GM21825 (cell line): ENCODE results near the gene SCAMP2.

Experiments
- ATAC-seq: cut with Tn5 transposase; IDR thresholded peaks from one replicate; pipeline ENCODE4 v1.9.1; 2021; ENCODE audit warnings: mild to moderate bottlenecking, moderate library complexity; ENCODE audit not compliant: unreplicated experiment

The SCAMP2 gene

DNA sequence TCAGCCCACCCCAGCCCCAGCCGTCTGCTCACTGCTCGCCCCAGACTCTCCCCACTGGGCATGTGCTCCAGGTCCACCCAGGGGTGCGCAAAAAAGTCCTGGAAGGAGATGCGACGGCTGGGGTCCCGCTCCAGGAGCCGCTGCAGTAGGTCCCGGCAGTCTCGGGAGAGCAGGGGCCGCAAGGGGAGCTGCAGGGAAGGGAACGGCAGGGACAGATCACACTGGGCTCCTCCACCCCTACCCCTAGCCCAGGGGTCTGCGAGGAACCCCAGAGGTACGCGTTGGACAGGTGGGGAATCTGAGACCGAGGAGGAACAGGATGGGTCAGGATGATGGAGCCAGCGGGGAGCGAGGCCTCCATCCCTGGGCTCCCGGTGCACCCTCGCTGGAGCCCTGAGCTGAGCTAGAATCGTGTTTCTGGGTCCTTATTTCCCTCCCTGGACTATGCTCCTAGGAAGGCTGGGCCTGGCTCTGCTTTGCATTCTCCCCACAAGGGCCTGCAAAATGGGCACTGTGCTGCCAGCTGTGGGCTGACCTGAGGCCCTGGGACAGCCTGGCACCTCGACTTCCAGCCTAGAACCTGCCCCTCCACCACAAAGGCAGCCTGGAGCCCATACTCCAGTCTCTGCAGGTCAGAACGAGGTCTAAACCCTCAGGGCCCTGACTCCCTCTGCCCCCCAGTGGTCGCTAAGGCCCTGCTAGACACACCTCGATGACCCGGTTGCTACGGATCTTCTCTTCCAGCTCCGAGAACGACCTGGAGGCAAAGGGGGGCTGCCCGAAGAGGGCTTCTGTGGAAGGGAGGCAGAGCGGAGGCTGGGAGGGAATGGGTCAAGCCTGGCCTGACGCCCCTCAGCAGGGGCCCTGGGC, 33.4 kb downstream of the SCAMP2 start:
- no peak for ATAC-seq

DNA sequence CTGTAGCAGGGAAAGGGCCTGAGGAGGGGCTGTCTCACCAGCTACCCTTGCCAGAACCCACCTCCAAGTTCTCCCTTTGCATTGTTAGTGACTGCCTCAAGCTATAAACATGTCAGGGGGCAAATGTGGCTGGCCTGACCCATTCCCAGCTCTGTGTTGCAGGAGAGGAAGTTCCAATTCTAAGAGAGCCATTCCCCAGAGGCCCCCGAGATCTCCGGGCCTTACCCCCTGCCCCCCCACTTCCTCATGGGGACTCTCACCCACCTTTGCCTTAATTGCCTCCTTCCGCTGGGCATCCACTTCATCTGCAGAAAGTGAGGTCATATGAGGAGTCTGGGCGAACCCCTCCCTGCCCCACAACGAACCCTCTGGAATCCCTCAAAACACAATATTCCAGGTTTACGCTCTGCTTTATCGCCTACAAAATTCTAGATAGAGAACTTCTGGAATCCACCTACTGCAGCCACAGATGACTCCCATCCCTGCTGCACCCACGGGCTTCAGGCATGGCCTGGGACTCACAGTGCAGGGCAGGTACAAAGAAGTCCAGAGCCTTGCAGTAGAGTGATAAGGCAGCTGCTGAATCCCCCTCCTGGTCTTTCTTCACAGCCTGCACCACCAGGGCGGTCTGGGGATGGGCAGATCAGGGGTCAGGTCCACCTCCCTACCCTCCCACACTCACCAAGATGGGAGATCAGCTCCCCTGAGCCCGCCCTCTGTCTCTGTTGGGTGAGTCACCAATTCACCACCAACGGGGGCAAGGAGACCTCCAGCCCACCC, 34.2 kb downstream of the SCAMP2 start:
- no peak for ATAC-seq

DNA sequence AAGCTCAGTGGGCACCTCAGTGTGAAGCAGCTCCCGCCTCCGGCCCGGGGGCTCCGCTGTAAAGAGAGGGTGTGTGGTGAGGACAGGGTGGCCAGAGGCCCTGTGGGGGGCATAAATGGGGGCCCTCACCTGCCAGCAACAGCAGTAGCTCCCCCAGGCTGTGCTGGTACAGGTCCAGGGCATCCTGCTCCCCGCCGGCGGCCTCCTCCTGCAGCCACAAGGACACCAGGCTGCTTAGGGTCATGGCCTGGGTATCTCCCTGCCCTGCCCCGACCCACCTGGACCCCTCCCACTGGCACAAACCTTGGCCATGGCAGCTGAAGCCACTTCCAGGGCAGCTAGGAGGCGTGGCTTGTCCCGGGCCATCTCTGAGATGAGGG, 35.0 kb downstream of the SCAMP2 start:
- no peak for ATAC-seq

DNA sequence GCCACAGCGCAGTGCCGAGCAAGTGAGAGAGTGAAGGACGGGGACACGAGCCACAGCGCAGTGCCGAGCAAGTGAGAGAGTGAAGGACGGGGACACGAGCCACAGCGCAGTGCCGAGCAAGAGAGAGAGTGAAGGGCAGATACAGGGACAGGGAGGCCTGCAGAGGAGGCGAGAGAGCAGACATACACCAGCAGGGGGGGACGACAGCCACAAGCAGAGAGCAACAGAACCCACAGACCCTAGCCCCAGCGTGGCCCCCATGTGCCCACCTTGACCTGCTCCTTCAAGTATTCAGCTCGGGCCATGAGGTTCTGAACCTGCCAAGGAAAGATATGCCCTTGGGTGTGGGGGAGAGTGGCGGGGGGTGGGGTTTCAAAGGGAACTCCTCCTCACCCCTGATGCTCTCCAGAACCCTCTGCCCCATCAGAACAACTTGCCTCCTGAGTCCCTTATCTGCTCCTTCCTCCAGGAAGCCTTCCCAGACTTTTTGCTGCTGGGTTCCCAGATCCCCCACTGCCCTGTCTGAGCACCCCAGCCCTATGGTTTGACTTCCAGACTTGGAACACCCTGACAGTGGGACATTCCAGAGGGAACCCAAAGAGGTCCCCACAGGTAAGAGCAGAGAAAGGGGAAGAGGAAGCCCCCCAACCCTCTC, 35.6 kb downstream of the SCAMP2 start:
- ATAC-seq: no peak

DNA sequence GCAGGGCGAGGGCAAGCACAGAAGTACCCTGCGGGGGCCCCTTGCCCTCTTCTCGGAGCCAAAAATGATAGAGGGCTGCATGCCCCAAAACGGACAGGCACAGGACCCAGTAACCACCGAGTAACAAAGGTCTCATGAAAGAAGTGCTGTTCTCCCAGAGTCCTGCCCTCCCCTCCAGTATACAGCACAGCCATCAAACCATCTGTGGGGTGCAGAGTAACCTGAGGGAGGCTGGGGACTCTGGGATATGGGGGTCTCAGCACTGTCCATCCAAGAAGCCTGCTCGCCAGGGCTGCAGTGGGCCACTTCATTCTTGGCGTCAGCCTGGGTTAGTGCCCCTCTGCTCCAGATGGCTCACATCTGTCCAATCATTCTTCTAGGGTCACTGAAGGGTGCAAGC, 36.3 kb downstream of the SCAMP2 start:
- ATAC-seq: no peak

DNA sequence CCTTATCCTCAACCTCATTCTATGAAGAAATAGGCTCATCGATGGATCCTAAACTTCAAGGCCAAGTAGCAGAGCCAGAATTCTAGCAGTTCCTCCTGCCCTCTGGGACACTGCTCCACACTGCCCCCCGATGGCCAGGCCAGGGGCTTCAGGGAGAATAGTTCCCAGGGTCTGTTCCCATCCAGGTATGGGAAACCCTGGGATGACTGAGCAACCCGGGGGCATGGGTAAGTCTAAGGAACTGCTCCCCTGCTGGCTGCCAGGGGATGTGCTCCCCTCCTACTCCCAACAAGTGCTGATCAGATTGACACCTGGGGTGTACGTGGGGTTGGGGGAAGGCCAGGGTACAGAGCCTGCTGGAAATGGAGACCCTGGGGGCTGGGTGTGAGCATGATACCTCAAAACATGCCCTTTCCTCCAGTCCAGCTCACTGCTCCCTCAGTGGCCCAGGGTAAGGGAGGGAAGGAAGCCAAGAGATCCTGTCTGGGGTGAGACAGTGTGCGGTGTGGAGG, 37.8 kb downstream of the SCAMP2 start:
- ATAC-seq: no peak

DNA sequence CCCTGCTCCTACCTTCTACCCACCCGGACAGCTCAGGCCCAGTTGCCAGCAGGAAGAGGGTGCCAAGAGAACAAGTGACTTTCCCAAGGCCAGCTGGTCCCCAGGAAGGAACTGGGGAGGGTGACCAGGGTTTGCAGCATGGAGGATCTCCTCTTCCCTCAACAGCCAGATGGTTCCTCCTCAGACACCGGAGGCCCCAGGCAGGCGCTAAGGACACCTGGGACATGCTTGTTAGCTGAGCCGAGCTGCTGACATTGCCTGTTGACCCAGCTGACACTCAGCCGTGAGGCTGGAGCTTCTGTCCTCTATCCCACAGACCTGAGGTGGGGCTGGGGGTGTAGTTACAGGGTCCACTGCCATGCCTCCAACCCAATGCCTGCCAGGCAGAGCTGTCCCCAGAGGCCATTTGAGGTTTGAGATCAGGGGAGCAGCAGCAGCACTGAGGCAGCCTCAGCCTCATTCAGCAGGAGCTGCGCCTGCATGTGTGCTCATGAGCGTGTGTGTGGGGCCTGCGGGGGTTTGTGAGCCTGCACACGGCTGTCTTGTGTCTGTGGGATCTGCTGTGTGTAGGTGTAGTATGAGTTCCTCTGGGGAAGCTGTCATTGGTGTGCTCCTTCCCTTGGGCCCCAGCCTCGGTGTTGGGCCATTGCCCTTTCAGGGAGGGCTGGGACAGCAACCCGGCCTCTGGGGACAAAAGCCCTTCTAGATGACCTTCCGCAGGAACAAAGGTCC, 39.6 kb downstream of the SCAMP2 start:
- ATAC-seq: no peak

DNA sequence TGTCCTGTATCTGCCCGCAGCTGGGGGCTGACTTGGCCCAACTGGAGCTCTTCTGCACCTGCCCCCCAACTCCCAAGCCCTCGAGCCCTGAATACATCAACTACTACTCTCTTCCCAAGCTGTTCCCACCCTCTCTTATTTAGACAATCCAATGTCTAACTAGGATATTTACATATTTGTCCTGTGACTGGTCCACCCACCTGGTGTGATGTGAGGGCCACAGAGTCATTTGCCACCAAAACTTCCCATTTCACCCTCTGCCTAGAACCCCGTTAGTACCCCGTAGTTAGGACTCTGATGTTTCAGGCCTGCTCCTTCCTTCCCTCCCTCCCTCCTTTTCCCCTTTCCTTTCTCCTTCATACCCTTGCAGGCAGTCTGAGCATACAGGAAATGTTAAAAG, 40.3 kb downstream of the SCAMP2 start:
- no peak for ATAC-seq

DNA sequence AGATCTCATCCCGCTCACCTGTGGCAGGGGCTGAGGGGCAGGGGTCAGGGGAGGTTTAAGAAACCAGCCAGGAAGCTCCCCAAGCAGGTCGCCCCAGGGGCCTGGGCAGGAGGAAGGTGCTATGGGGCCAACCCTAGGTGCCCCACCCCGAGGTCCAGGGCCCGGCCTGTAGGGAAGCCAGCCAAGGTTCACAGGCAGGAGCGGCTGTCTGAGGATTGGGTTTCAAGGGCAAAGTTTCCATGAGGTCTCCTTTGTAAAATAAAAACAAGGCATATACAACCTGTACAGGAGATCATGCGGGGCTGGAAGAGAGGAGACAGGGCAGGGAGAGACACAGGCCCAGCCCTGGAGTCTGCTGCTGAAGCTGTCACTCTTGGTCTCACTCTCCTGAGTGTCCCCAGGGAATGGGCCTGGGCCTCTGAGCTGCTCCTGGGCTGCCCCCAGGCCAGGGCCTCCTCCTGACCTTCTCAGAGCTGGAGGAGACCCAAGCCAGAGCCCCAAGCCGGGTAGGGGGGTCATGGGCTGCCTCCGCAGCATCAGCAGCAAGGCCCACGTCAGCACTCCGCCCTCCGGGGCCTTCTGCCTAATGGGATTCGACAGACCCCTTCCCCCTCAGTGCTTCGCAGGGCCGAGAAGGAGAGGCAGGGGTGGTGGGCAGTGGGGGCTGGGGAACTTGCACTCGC, 41.2 kb downstream of the SCAMP2 start:
- no peak for ATAC-seq

DNA sequence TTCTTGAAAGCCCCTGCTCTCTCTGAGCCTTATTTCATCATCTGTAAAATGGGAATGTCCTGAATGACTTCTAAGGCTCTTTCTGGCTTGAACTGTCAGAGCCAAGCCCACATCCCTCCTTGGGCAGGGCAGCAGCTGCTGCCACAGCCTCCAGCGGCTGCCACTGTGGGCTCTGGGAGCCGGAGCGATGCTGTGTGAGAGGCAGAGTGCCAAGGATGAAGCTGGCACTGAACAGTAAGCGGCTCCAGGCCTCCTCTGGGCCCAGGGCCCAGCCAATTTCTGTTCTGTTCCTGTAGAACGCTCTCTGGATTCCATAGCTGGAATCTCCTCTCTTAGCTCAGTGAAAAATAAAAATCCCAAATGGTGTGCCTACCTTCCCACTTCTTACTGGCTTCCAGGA, 42.3 kb downstream of the SCAMP2 start:
- ATAC-seq: no peak

DNA sequence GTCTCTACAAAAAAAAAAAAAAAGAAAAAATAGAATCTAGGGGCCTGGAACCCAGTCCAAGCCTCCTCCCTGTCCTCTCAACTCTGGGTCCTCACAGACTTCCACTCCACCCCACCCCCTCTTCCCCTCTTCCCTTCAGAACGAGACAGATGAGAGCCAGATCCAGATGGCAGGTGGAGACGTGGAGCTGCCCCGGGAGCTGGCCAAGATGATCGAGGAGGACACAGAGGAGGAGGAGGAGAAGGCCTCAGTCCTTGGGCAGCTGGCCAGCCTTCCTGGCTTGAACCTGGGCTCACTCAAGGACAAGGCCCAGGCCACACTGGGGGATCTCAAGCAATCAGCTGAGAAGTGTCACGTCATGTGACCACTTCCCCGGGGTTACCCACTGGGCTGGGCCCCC, 43.2 kb downstream of the SCAMP2 start:
- ATAC-seq: no peak

DNA sequence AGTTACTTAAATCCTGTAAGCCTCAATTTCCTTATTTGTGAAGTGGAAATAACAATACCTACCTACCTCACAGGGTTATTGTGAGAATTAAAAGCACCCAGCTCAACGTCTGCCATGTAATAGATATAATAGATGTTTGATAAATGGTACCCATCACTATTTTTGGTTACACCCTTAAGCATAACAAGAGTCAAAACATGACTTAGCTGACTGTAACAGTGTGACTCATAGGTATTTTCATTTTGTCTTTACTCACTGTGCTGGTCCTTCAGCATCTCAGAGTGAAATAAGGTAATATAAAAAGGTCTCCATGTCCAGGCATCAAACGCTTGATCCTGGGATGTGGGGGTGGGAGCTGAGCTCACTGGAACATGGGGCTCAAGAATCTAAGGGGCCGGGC, 43.7 kb downstream of the SCAMP2 start:
- ATAC-seq: no peak

DNA sequence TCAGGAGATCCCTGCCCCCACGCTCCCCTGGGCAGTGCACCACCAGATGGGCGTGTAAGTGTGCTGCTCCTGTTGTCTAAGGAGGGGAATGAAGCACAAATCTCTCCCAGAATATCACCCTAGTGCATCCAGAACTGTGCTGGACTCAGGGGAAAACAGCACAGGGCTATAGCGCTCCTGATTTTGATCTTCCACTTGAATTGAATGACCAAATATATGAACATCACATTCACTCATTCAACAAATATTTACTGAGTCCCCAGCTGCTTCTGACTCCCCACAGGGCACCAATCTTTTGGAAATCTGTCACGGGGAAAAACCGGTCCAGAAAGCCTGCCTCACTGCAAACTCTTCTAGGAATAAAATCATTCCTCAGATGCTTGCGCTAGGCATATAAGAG, 44.3 kb downstream of the SCAMP2 start:
- no peak for ATAC-seq

DNA sequence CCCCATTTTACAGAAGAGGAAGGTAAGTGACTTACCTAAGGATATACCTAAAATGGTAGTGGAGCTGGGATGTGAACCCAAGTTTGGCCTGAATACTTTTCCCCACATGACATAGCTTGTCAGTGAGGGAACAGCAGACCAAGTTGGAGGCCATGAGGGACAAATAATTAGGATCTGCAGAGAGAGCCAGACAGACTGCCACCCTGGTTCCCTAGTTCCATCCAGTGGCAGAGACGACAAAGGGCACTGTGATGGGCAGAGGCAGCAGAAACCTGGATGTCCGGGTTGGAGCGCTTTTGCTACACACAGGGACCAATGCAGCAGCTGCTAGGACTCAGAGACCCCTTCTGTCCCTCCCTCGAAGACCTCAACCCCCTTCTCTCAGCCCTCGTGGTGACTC, 45.6 kb downstream of the SCAMP2 start:
- no peak for ATAC-seq

DNA sequence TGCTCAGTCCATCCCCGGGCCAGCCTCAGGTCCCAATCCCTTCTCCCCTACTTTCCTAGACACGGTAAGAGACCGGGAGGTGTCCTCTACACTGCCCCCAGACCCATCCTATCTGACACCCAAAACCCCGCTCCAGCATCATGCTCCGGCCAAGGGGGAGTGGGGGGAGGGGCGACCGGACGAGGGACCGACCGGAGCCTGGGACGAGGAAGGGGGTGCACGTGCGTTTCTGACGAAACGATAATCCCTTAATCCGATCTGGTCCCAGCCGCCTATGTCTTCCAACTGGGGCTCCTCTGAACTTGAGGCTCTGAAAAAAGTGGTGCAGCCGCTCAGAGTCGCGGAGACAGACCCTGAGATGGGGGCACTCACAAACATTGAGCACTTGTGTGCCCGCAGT, 46.2 kb downstream of the SCAMP2 start:
- no peak for ATAC-seq

DNA sequence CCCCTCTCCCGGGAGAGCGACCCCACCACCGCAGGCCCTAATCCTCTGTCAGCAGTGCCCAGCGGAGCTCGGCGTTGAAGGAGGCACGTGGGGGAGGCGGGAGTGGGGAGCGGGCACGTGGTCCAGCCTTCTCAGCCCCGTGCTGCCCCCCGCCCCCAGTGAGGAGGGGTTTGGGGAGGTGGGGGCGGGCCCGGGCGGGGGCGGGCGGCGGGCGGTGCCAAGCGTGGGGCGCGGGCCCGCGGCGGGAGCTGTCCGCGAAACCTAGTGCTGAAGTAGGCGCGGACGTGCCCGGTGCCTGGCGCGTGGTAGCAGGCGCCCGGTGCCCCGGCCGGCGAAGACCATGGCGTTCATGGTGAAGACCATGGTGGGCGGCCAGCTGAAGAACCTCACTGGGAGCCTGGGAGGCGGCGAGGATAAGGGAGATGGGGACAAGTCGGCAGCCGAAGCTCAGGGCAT, 46.8 kb downstream of the SCAMP2 start, which contains the start of gene CPLX3:
Gene CPLX3, plus strand, starts transcription at position 264 of the 456 bp plus-strand sequence. Its CDS starts 77 bp downstream, at position 341.
- ATAC-seq: no peak

DNA sequence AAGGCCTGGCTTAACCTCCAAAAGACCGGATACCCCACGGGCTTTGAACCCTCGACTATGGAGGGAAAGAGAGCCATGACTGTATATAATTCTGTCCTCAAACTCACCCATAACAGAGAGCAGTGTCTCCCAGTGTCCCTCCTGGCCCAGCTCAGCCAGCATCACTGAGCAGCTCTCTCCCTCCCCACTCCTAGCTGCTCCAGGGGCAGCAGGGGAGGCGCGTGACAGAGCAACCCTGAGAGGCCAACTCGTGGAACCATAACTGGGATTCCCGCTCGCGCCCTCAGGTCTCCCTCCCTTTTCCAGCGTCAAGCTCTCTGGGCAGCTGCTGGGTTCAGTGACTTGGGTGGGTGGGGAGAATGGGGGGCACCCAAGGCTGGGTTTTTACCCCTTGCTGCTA, 47.3 kb downstream of the SCAMP2 start:
- ATAC-seq: no peak

DNA sequence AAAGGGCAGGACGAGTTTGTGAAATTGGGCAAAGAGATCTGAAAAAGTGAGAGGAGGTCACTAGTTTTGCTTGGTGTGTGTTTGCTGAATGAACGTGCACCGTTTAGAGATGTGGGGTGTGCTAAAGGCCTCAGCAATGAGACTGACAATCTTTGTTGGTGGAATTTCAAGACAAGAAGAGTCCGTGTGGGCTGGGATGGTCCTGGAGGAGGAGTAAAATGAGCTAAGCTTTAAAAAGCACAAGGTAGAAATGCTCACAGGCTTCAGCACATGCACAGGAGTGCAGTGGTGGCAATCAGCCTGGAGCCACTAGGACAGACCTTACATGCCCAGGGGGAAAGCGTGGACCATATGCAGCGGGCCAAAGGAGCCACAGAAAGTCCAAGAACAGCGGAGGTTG, 48.2 kb downstream of the SCAMP2 start:
- no peak for ATAC-seq

DNA sequence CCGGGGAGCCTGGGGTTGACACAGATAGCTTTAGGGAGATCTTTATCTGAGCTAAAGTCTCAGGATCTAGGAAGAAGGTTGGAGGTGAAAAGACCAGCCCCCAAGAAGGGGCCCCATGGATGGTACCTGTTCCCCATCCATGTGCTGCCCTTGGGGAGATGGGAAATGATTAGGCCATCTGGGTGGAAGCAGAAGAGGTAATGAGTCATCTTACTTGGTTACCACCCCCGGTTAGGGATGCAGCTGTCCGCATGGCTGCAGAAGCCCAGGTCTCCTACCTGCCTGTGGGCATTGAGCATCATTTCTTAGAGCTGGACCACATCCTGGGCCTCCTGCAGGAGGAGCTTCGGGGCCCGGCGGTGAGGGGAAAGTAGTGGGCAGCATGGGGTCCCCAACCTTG, 49.8 kb downstream of the SCAMP2 start:
- ATAC-seq: no peak

DNA sequence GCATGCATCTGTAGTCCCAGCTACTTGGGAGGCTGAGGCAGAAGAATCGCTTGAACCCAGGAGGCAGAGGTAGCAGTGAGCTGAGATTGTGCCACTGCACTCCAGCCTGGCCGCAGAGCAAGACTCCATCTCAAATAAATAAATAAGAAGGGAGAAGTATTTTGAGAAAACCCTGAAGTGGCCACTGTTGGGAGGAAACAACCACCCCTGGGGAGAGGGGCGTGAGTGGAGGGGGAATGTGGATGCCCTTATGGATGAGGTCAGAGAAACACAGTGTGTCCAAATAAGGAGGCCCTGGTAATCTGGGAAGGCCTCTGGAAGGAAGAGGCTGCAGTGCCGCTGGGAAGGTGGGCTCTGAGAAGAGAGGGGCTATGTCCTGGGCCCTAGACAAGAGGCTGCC, 50.9 kb downstream of the SCAMP2 start:
- ATAC-seq: no peak
